NCI-H187 treated with DMSO at 0.1 percent for 48 hours (cell line): ENCODE data around the gene EXTL2.
"Not testable (repeated sequence)": the region's sequence is repeated elsewhere in the genome, so short reads cannot be mapped to it uniquely, and the experiment has no call there.

ENCODE experiments used
- DNase-seq: peaks from one replicate; lab custom pipeline; 2025; lab: John Stamatoyannopoulos, UW

EXTL2 gene, protein sequence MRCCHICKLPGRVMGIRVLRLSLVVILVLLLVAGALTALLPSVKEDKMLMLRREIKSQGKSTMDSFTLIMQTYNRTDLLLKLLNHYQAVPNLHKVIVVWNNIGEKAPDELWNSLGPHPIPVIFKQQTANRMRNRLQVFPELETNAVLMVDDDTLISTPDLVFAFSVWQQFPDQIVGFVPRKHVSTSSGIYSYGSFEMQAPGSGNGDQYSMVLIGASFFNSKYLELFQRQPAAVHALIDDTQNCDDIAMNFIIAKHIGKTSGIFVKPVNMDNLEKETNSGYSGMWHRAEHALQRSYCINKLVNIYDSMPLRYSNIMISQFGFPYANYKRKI

GRCh38 chr1:100894603-100895539, at the start of gene EXTL2:
EXTL2 (minus strand) TSS chr1:100894842; CDS start chr1:100888757, 6,085 bp downstream.
- DNase-seq = peak; percentile 80

DNA sequence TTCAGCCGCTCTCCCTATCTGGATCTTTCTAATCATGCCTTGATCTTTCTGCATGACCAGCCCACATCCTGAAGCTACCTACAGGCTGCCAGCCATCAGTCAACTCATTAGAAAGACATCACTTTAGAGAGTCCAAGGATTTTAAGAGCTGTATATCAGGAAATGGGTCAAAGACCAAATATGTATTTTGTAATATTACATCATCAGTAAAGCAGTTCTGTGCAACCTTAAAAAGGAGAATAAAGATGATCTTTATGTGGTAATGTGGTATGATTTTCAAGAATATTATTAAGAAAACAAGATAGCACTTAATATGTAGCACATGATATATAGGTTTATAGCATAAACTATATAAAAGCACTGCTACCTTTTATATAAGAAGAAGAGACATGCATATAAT, 48.9 kb upstream of the EXTL2 start:
- no peak for DNase-seq

DNA sequence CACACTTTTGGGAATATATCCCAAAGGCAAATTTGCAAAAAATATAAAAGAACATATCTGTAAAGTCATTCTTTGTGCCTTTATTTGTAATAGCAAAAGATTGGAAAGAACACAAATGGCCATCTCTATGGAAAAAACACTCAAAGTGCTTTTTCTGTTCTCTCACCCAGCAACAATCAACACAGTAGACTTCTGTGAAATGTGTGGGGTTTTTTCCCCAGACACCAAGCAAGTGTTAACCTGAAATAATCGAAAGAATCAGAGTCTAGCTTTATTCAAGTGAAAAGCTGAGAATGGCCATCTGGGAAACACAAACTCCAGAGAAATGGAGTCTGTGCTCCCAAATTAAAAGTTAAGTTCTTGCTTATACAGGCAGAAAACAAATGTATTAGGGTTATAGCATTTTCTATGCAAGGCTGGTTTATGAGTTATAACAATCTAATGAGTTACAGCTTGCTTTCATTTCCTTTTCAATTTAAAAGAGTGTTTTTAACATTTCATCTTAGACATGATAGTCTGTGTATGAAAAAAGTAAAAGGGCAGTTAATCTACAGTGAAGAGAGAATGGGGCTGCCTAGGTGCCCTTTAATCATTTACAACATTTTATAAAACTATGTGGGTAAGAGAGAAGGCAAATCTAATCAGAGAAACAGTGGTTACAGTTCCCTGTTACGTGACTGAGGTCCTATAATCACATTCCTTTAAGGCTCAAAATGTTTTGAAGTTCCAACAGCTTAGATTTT, 47.8 kb upstream of the EXTL2 start:
- no peak for DNase-seq

DNA sequence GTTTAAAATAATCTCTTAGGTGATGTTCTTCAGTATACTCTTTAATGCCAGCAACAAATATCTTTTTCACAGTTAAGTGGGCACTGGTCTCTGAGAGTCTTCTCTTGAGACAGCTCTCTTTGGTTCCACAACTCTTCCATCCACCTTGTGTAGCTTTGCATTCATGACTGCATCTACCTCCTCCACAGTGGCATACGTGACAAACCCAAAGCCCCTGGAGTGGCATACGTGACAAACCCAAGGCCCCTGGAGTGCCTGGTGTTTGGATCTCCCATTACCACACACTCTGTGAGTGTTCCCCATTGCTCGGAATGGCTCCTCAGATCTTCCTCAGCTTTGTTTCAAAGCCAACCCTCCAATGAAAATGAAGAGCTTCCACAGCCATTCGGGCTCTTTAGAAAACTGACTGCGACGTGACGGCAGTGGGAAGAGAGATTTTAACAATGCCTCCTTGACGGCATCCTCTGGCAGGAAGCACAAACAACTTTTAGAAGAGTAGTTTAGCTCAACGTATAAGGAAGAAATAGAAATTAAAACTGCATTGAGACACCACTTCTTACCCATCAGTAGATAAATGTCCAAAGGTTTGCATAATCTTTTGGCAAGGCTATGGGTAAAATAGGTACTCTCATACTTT, 47.1 kb upstream of the EXTL2 start:
- no peak for DNase-seq

GRCh38 chr1:100941098-100941527, 46.5 kb upstream of the EXTL2 start:
- DNase-seq = no peak

GRCh38 chr1:100936194-100936967, 41.7 kb upstream of the EXTL2 start:
- no peak for DNase-seq

- DNase-seq = not testable (repeated sequence)
These were observed 38.9 kb upstream of the EXTL2 start for GRCh38 chr1:100933555-100933954.

DNA sequence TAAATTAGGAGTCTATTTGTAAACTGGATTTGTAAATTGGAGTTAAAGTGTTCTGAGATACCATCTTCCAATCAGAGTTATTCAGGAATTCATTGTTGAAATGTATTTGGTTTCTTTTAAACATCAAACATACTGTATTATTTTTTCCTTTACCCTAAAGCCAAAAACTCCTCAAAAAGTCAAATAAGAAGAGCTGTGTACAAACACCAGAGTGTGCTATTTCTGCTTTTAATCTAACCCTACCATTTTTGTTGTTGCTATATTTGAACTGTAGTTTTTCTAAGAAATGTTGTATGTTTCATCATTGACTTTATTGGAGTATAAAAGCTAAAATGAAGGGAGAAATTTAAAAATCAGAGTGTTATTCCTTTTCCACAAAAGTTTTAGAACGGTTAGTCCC, 37.1 kb upstream of the EXTL2 start:
- DNase-seq = no peak

GRCh38 chr1:100930494-100930893, 35.9 kb upstream of the EXTL2 start:
- DNase-seq = no peak

- no peak for DNase-seq
These were observed 33.5 kb upstream of the EXTL2 start for GRCh38 chr1:100928128-100928527.

GRCh38 chr1:100927276-100927675, 32.6 kb upstream of the EXTL2 start:
- no peak for DNase-seq

- no peak for DNase-seq
These were observed 31.6 kb upstream of the EXTL2 start for GRCh38 chr1:100926240-100926639.

DNA sequence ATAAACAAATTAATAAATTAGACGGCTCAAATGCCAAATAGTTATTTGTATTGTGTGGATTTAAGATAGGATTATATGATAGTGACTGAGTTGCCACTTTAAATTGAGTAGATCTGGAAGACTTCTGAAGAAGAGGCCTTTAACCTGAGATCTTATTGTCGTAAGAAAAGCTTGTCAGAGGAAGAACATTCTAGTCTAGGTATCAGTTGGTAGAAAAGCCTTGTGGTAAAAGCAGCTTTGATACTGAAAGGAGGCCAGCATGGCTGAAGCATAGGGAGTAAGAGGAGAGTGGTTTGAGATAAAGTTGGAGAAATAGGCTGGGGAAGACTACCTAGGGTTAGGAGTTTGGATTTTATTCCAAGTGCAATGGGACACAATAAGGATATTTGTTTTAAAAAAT, 30.3 kb upstream of the EXTL2 start:
- DNase-seq = no peak

GRCh38 chr1:100924212-100924611, 29.6 kb upstream of the EXTL2 start:
- DNase-seq = no peak

GRCh38 chr1:100921110-100921706, 26.6 kb upstream of the EXTL2 start:
- no peak for DNase-seq

- no peak for DNase-seq
These were observed 17.4 kb upstream of the EXTL2 start for GRCh38 chr1:100912019-100912418.

DNA sequence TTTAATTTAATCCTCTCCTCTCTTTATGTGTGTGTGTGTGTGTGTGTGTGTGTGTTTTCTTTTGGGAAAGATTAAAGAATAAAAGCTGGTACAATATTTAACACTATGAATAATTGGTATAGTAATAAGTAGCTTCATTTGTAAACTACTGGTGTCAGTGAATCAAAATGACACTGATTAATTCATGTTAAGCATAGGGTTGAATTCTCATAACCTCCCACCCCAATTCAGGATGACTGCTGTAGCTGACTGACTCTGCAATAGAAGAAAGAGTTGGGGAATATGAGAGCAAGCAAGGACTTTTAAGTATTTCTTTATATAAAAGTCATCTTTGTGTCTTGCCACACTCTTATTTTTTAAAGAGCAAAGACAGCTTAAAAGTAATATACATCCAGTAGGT, 14.4 kb upstream of the EXTL2 start:
- DNase-seq = no peak

- no peak for DNase-seq
These were observed 13.2 kb upstream of the EXTL2 start for GRCh38 chr1:100907887-100908286.

DNA sequence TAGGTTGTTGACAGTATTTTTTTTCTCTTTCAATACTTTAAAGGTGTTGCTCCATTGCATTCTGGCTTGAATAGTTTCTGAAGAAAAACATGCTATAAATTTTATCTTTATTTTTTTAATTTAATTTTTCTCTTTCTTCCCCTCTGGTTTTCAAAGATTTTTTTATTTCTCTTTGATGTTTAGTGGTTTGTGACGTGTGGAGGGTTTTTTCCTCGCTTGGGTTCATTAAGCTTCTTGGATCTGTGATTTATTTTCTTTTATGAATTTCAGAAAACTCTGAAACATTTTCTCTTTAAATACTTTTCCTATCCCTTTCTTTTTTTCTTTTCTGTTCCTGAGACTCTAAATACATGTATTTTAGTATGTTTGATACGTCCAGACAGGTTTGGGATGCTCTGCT, 10.5 kb upstream of the EXTL2 start:
- no peak for DNase-seq

GRCh38 chr1:100904528-100904927, 9.9 kb upstream of the EXTL2 start:
- no peak for DNase-seq

DNA sequence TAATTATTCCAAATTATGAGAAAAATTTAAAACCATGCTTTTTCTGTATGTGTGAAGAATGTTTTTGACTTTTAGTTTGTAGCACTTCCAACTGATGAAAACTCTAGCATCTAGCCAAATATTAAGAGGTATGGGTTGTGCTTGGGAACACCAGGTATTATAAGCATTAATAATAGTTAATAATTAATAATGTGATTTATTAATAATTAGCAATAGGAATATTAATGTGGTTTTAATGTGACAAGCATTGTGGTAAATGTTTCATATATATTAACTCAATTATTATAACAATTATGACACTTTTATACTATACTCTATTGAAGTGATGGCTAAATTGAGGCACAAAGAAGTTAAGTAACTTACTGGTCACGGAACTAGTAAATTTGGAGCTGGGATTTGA, 9.1 kb upstream of the EXTL2 start:
- DNase-seq = no peak
